Lower leg skin (tissue), 3 donors: ENCODE measurements around the gene C1QTNF8.

Experiments used
- CTCF ChIP-seq, 3 donors: fragments of 450-650 bp; IDR thresholded peaks; one replicate each; pipeline ENCODE4 v1.5.1; 2016; ENCODE audit warnings: antibody characterized with exemption in 3 of 3, mild to moderate bottlenecking in 3 of 3, moderate library complexity in 2 of 3
- POLR2A ChIP-seq, 2 donors: fragments of 450-650 bp; IDR thresholded peaks; one replicate each; pipeline ENCODE4 v1.6.1; 2016 to 2017; ENCODE audit warnings: antibody characterized with exemption in 2 of 2, mild to moderate bottlenecking in 1 of 2, moderate library complexity in 1 of 2

- TF ChIP-seq CTCF (IDR thresholded peaks at IDR 0.05): peak in 1 of 3 donors; percentile 24
- no peak for TF ChIP-seq POLR2A (IDR thresholded peaks at IDR 0.05)
Observed at GRCh38 chr16:1057252-1057932, 38.7 kb downstream of the C1QTNF8 start.
